Skeletal muscle cell (primary cell): Measurements from ENCODE around the gene MUSTN1.
A peak's percentile ranks its signal among the peaks of the same experiment; 100 is the strongest.

Experiments used
- DNase-seq: peaks from one replicate; pipeline ENCODE4 v3.0.0-alpha.2; 2010; ENCODE audit warnings: low read depth
- H3K4me3 ChIP-seq: 2 replicates; pipeline ENCODE4 v1.5.1; 2011; ENCODE audit warnings: low read depth, mild to moderate bottlenecking, control low read depth, low read length, moderate library complexity

The MUSTN1 gene

GRCh38 chr3:52856666-52857065 is 21.8 kb upstream of the MUSTN1 start:
- DNase-seq = no peak
- H3K4me3 ChIP-seq = no peak overlapping the region

- DNase-seq = no peak
- no peak overlapping the region for H3K4me3 ChIP-seq
Observed at GRCh38 chr3:52854013-52854412, 19.2 kb upstream of the MUSTN1 start.

- DNase-seq = no peak
- no peak overlapping the region for H3K4me3 ChIP-seq
Observed at GRCh38 chr3:52852419-52852818, 17.6 kb upstream of the MUSTN1 start.

DNA sequence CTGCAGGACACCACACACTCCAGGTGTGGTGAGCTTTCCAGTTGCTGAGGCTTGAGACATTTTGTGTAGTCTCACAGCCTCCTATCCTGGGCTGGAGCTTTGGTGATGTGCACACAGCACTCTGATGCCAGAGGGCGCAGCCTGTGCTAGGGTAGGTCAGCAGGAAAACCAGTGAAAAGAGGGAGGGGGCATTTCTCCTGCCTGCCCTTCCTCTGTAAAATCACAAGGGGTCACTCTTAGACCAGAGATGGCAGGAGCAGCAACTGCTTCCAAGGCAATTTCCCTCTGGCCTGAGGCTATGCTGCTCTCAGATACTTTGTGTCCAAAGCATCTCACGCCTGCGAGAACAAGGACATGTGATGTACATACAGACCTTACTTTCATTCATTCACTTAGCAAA is 16.5 kb upstream of the MUSTN1 start:
- H3K4me3 ChIP-seq = no peak overlapping the region
- no peak for DNase-seq

- no peak for DNase-seq
- no peak overlapping the region for H3K4me3 ChIP-seq
Observed at GRCh38 chr3:52849656-52850055, 14.8 kb upstream of the MUSTN1 start.

- peak; percentile 66 for DNase-seq
- no peak overlapping the region for H3K4me3 ChIP-seq
Observed at GRCh38 chr3:52848617-52849016, 13.8 kb upstream of the MUSTN1 start.

DNA sequence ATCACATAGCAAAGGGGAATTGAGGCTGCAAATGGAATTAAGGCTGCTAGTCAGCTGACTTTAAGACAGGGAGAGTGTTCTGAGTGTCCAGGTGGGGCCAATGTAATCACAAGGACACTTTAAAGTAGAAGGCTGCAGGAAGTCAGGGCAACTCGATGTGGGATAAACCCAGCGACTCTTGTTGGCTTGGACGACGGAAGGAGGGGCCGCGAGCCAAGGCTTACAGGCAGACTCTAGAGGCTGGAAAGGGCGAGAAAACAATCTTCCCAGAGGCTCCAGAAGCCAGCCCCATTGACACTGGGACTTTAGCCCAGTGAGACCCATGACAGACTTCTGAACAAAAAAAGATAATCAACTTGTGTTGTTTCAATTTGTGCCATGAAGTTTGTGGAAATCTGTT is 12.9 kb upstream of the MUSTN1 start:
- DNase-seq = no peak
- H3K4me3 ChIP-seq = no peak overlapping the region

- H3K4me3 ChIP-seq = no peak overlapping the region
- no peak for DNase-seq
Observed at GRCh38 chr3:52847241-52847640, 12.4 kb upstream of the MUSTN1 start.

DNA sequence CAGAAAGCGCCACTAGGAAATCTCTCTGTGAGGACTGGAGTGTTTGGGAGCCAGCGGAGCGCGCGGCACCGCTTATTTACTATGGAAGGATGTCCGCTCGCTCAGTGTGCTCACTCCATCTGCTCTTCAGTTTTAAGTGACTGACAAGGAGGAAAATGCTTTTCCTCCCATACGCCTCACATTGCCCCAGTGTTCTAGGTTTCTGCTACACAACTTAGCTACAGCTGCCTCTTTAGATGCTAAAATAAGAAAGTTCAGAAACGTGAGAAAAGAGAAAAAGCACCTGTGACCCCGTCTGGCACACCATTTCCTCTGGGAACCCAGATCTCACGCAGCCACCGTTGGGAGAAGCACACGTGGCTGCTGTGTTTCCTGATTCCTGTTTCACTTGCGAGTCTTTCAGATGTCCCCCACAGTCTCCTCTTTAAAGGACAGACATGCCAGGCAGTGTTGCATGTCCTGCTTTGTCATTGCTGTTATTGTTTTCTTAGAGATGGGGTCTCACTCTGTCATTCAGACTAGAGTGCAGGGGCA is 11.7 kb upstream of the MUSTN1 start:
- DNase-seq = no peak
- H3K4me3 ChIP-seq = no peak overlapping the region

GRCh38 chr3:52845691-52846431 is 11.0 kb upstream of the MUSTN1 start:
- DNase-seq = no peak
- no peak overlapping the region for H3K4me3 ChIP-seq

GRCh38 chr3:52845157-52845556 is 10.3 kb upstream of the MUSTN1 start:
- DNase-seq = no peak
- no peak overlapping the region for H3K4me3 ChIP-seq

DNA sequence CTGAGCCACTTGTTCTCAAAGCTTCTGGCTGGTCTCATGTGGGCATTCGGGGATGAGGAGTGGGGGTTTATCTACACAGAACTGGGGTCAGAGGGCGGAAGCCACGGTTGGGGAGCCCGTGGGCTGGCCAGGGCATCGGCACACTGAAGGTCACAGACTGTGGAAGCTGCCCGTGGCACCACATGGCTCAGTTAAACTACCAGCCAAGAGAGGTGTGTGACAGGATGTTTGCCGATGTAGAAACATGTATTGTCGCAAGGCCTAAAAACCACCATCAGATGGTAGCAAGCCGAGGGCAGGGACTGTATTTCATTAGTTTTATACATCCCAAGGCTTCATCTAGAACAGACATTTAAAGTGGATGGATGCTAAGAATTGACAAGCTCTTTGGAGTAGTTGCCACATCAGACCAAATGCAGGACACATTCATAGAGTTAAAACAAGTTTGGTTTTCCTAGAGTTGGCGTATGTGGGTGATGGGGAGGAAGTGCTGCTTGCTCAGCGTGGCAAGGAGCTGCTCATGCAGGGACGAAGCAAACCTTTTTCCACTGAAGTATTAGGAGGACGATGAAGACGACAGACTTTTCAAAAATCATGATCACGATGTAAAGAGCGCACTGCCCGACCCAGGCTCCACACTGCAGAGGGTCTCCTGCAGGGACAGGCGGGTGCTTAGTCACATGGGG is 9.6 kb upstream of the MUSTN1 start:
- H3K4me3 ChIP-seq = no peak overlapping the region

DNA sequence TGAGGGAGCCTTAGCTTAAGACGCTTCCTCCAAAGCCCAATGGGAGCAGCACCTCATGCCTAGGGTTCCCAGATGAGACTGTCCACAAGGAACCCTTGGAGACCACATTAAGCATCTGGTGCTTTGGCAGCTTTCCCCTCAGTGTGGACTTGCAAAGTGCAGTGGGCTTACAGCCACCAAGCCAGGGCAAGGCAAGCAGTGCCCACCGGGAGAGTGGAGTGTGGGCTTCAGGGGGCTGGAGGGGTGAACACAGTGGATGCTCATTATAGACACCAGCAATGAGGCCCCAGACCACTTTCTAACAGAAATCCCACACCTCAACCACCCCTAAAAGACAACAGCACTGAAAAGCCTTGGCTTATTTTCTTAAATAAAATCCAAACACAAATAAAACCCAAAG is 9.1 kb upstream of the MUSTN1 start:
- no peak overlapping the region for H3K4me3 ChIP-seq

More for the DNA sequence above, 9.6 kb upstream of the MUSTN1 start:
- no peak for DNase-seq

GRCh38 chr3:52843108-52843865 is 8.5 kb upstream of the MUSTN1 start:
- DNase-seq = no peak
- H3K4me3 ChIP-seq = no peak overlapping the region

More for the DNA sequence above, 9.1 kb upstream of the MUSTN1 start:
- no peak for DNase-seq

GRCh38 chr3:52842424-52842823 is 7.6 kb upstream of the MUSTN1 start:
- no peak for DNase-seq
- H3K4me3 ChIP-seq = no peak overlapping the region

GRCh38 chr3:52841981-52842340 is 7.1 kb upstream of the MUSTN1 start:
- DNase-seq = no peak
- no peak overlapping the region for H3K4me3 ChIP-seq

- DNase-seq = no peak
- H3K4me3 ChIP-seq = no peak overlapping the region
Observed at GRCh38 chr3:52841211-52841980, 6.6 kb upstream of the MUSTN1 start.

DNA sequence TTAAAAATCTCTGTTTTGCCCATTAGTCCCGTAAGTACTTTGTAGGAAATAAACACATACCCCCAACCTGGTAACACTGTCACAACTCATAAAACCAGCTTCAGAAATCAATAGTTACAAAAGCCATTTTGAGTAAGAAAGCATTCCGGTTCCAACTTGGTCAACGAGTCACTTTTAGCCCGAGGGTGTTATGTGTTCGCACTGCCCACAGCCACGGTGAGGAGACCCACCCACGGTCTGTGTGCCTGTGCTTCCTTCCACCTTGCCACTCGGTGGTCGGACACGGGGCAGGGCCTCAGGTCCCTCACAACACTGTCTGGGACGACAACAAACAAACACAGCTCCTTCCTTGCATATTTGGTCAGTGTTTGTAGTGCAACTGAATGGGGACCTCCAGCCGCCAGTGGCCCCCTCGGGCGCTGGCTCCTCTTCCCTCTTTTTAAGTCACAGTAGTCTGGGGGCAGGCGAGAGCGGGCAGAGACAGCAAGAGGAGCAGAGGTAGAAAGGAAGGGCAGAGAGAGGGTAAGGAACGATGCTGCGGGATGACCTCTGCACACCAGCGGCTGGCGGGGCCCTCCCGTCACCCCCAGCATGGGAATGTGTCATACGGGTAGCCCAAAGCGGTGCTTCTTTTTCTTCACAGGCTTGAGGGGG is 5.2 kb upstream of the MUSTN1 start:
- H3K4me3 ChIP-seq = no peak overlapping the region
- DNase-seq = no peak

DNA sequence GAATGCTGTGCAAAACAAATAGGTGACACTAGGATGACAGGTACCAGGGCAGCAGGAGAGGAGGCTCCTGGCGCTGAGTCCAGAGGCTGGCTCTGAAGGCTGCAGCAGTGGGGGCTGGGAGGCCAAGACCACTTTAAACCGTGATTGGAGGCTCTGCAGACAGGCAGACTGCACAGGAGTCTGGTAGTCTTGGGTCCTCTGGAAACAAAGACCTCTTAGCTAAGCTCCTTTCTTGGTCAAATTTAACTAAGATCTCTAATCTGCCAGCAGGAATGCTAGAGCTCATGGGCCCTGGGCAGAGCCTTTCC is 4.4 kb upstream of the MUSTN1 start:
- DNase-seq = no peak
- no peak overlapping the region for H3K4me3 ChIP-seq
